HL-60 (cell line): Measurements from ENCODE around the gene WFIKKN2.

Experiments used
- DNase-seq, 2 experiments: peaks; one replicate each; pipeline ENCODE4 v3.0.0-alpha.2; 2010 to 2020; ENCODE audit warnings: low read depth in 1 of 2, low spot score in 1 of 2
- H3K27ac ChIP-seq: fragments of 250-450 bp; sonication (Bioruptor Pico); replicated peaks from 2 replicates; pipeline ENCODE4 v1.5.1; 2020; ENCODE audit warnings: mild to moderate bottlenecking, moderate library complexity
- H3K27me3 ChIP-seq: fragments of 250-450 bp; sonication (Bioruptor Pico); 2 replicates; pipeline ENCODE4 v1.5.1; 2021; ENCODE audit warnings: mild to moderate bottlenecking, moderate library complexity; ENCODE audit not compliant: insufficient read depth, poor library complexity, severe bottlenecking
- H3K4me3 ChIP-seq: replicated peaks from 2 replicates; pipeline ENCODE4 v1.5.1; 2011; ENCODE audit warnings: mild to moderate bottlenecking, control low read depth, low read length; ENCODE audit not compliant: insufficient read depth
- CTCF ChIP-seq: IDR thresholded peaks from one replicate; pipeline ENCODE4 v1.5.1; 2011; ENCODE audit warnings: low read length, control low read depth, inconsistent platforms; ENCODE audit not compliant: insufficient read depth
- GABPA ChIP-seq: IDR thresholded peaks from 2 replicates; pipeline ENCODE4 v1.6.1; 2012; ENCODE audit warnings: low read depth
- POLR2AphosphoS5 ChIP-seq: IDR thresholded peaks from 2 replicates; pipeline ENCODE4 v1.6.1; 2012; ENCODE audit warnings: low read depth
- REST ChIP-seq: IDR thresholded peaks from 2 replicates; pipeline ENCODE4 v1.6.1; 2012; ENCODE audit warnings: low read depth; ENCODE audit not compliant: insufficient replicate concordance
- SPI1 ChIP-seq: IDR thresholded peaks from 2 replicates; pipeline ENCODE4 v1.6.1; 2012; ENCODE audit warnings: low read depth, mild to moderate bottlenecking, borderline replicate concordance

Gene WFIKKN2

GRCh38 chr17:50840311-50840851 is 5.0 kb downstream of the WFIKKN2 start:
- Histone ChIP-seq H3K27ac (no peak overlapping the region), H3K4me3 (no peak overlapping the region), H3K27me3 (no peaks in the 10 kb centered on the region)
- TF ChIP-seq SPI1 (no peak), REST (no peak), GABPA (no peak), CTCF (no peak), POLR2AphosphoS5 (no peak)
- no peak for DNase-seq

- H3K4me3 ChIP-seq = no peak overlapping the region
- H3K27me3 ChIP-seq = no peaks in the 10 kb centered on the region
These were observed 6.0 kb downstream of the WFIKKN2 start for GRCh38 chr17:50841277-50841948.

More at GRCh38 chr17:50841277-50841948, 6.0 kb downstream of the WFIKKN2 start:
- no peak overlapping the region for H3K27ac ChIP-seq
- DNase-seq = no peak
- TF ChIP-seq GABPA (no peak), REST (no peak), SPI1 (no peak), CTCF (no peak), POLR2AphosphoS5 (no peak)
